T-helper 2 cell treated with Interferon-gamma antibody and Interleukin-4, amounts not matched to agents 100 ng/mL and 5 ng/mL, for 36 hours (primary cell): Measurements from ENCODE around the gene KAT7. TPM values are rescaled to one million over a fixed set of nuclear protein-coding genes. Genes with fewer than 3 reads are reported as not detected.

Source experiments
- intact Hi-C: fragments of 100-400 bp; cut with micrococcal nuclease; formaldehyde crosslinking; loops from one replicate; pipeline ENCODE4 v1.15.1; 2023
- total RNA-seq: library from RNA; stranded (reverse); gene quantifications from 2 replicates; pipeline ENCODE4 v1.2.3, GENCODE V29; 2022

KAT7 gene
- total RNA-seq, 1 donor from 2014 or later = 73.3 TPM

- intact Hi-C loops = no loop called here
Observed at GRCh38 chr17:49866882-49867413, 78.5 kb downstream of the KAT7 start.

- intact Hi-C loops = no loop called here
Observed at GRCh38 chr17:49869038-49869374, 80.5 kb downstream of the KAT7 start.

GRCh38 chr17:49870298-49870697, 81.8 kb downstream of the KAT7 start:
- intact Hi-C loops = no loop called here

GRCh38 chr17:49871211-49871610, 82.7 kb downstream of the KAT7 start:
- intact Hi-C loops = no loop called here

GRCh38 chr17:49872754-49873377, 84.4 kb downstream of the KAT7 start:
- intact Hi-C loops = no loop called here

- intact Hi-C loops = no loop called here
Observed at GRCh38 chr17:49873466-49873865, 85.0 kb downstream of the KAT7 start.

GRCh38 chr17:49873926-49874325, 85.4 kb downstream of the KAT7 start:
- intact Hi-C loops = no loop called here

- intact Hi-C loops = no loop called here
Observed at GRCh38 chr17:49874911-49875310, 86.4 kb downstream of the KAT7 start.

GRCh38 chr17:49875685-49876084, 87.2 kb downstream of the KAT7 start:
- intact Hi-C loops = no loop called here

- intact Hi-C loops = no loop called here
Observed at GRCh38 chr17:49878931-49879904, 90.7 kb downstream of the KAT7 start.

GRCh38 chr17:49880291-49881053, 92.0 kb downstream of the KAT7 start:
- intact Hi-C loops = loop anchor here (1.0 kb wide), 1 partner anchor 118 kb away; no protein-coding TSS in a partner anchor

- intact Hi-C loops = no loop called here
Observed at GRCh38 chr17:49881054-49881402, 92.5 kb downstream of the KAT7 start.

GRCh38 chr17:49882434-49882833, 94.0 kb downstream of the KAT7 start:
- intact Hi-C loops = no loop called here

Other genes starting within 250 kb of the KAT7 start
- not detected in 2 replicates for gene NXPH3, start 212.8 kb upstream of the KAT7 start, total RNA-seq
- gene SPOP, start 110.6 kb upstream of the KAT7 start, total RNA-seq = 60.9 and 63.6 TPM in 2 replicates
- gene SLC35B1, start 80.7 kb upstream of the KAT7 start, total RNA-seq = 80.8 and 84.5 TPM in 2 replicates
- gene FAM117A, start 24.6 kb upstream of the KAT7 start, total RNA-seq = 32.9 and 33.1 TPM in 2 replicates
- not detected in 2 replicates for gene TAC4, start 59.4 kb downstream of the KAT7 start, total RNA-seq
- gene DLX4, start 180.5 kb downstream of the KAT7 start, total RNA-seq = 0.16 and 0.25 TPM in 2 replicates
- gene DLX3, start 206.5 kb downstream of the KAT7 start, total RNA-seq = not detected in 2 replicates